CD4-positive, alpha-beta T cell treated with Interleukin-2 at 100 ng/mL for 4 hours (primary cell): ENCODE measurements around the gene LHX2.

ENCODE experiments used
- DNase-seq: peaks from one replicate; pipeline ENCODE4 v3.0.0-alpha.2; 2020; ENCODE audit warnings: low spot score

LHX2 gene

GRCh38 chr9:124062172-124062571 is 50.6 kb downstream of the LHX2 start:
- DNase-seq, result no peak

- no peak for DNase-seq
Observed at GRCh38 chr9:124066783-124067577, 55.4 kb downstream of the LHX2 start.

GRCh38 chr9:124068251-124068650 is 56.7 kb downstream of the LHX2 start:
- no peak for DNase-seq

GRCh38 chr9:124074746-124075145 is 63.2 kb downstream of the LHX2 start:
- no peak for DNase-seq

GRCh38 chr9:124075761-124076160 is 64.2 kb downstream of the LHX2 start:
- DNase-seq, result no peak

- DNase-seq, result no peak
Observed at GRCh38 chr9:124077915-124078572, 66.5 kb downstream of the LHX2 start.

GRCh38 chr9:124078641-124079040 is 67.1 kb downstream of the LHX2 start:
- DNase-seq, result no peak

- no peak for DNase-seq
Observed at GRCh38 chr9:124079176-124079925, 67.8 kb downstream of the LHX2 start.

GRCh38 chr9:124082622-124083021 is 71.1 kb downstream of the LHX2 start:
- no peak for DNase-seq
